Measurements from ENCODE around the gene LHX6.

GRCh38 chr9:122200960-122201595 lies 27.7 kb downstream of the LHX6 start:
- TF ChIP-seq RAD21 (conservative IDR thresholded peaks at IDR 0.05 in 1 of 2, IDR thresholded peaks at IDR 0.05 in 1 of 2), result no peak
- TF ChIP-seq, protein P1, sequence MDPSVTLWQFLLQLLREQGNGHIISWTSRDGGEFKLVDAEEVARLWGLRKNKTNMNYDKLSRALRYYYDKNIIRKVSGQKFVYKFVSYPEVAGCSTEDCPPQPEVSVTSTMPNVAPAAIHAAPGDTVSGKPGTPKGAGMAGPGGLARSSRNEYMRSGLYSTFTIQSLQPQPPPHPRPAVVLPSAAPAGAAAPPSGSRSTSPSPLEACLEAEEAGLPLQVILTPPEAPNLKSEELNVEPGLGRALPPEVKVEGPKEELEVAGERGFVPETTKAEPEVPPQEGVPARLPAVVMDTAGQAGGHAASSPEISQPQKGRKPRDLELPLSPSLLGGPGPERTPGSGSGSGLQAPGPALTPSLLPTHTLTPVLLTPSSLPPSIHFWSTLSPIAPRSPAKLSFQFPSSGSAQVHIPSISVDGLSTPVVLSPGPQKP (IDR thresholded peaks at IDR 0.05; ENCODE audit: low read depth, low read length), result no peak
- TF ChIP-seq, protein P2, sequence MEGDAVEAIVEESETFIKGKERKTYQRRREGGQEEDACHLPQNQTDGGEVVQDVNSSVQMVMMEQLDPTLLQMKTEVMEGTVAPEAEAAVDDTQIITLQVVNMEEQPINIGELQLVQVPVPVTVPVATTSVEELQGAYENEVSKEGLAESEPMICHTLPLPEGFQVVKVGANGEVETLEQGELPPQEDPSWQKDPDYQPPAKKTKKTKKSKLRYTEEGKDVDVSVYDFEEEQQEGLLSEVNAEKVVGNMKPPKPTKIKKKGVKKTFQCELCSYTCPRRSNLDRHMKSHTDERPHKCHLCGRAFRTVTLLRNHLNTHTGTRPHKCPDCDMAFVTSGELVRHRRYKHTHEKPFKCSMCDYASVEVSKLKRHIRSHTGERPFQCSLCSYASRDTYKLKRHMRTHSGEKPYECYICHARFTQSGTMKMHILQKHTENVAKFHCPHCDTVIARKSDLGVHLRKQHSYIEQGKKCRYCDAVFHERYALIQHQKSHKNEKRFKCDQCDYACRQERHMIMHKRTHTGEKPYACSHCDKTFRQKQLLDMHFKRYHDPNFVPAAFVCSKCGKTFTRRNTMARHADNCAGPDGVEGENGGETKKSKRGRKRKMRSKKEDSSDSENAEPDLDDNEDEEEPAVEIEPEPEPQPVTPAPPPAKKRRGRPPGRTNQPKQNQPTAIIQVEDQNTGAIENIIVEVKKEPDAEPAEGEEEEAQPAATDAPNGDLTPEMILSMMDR (IDR thresholded peaks at IDR 0.05), result no peak
- TF ChIP-seq POLR2A (IDR thresholded peaks at IDR 0.05; ENCODE audit: low read length), result no peak
- TF ChIP-seq MYC (IDR thresholded peaks at IDR 0.05; ENCODE audit: borderline replicate concordance, low read length), result no peak
- TF ChIP-seq CHD2 (IDR thresholded peaks at IDR 0.05; ENCODE audit: low read length, partially characterized antibody), result no peak
- TF ChIP-seq NR3C1 (IDR thresholded peaks at IDR 0.05), result no peak
- no peak for TF ChIP-seq EP300 (IDR thresholded peaks at IDR 0.05)
- no peak for TF ChIP-seq MAZ (IDR thresholded peaks at IDR 0.05; ENCODE audit: borderline replicate concordance, low read depth, low read length)
- TF ChIP-seq, protein P3, sequence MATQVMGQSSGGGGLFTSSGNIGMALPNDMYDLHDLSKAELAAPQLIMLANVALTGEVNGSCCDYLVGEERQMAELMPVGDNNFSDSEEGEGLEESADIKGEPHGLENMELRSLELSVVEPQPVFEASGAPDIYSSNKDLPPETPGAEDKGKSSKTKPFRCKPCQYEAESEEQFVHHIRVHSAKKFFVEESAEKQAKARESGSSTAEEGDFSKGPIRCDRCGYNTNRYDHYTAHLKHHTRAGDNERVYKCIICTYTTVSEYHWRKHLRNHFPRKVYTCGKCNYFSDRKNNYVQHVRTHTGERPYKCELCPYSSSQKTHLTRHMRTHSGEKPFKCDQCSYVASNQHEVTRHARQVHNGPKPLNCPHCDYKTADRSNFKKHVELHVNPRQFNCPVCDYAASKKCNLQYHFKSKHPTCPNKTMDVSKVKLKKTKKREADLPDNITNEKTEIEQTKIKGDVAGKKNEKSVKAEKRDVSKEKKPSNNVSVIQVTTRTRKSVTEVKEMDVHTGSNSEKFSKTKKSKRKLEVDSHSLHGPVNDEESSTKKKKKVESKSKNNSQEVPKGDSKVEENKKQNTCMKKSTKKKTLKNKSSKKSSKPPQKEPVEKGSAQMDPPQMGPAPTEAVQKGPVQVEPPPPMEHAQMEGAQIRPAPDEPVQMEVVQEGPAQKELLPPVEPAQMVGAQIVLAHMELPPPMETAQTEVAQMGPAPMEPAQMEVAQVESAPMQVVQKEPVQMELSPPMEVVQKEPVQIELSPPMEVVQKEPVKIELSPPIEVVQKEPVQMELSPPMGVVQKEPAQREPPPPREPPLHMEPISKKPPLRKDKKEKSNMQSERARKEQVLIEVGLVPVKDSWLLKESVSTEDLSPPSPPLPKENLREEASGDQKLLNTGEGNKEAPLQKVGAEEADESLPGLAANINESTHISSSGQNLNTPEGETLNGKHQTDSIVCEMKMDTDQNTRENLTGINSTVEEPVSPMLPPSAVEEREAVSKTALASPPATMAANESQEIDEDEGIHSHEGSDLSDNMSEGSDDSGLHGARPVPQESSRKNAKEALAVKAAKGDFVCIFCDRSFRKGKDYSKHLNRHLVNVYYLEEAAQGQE (IDR thresholded peaks at IDR 0.05), result no peak
- no peak for TF ChIP-seq CHD4 (IDR thresholded peaks at IDR 0.05; ENCODE audit: borderline replicate concordance)
- no peak for TF ChIP-seq MAX (IDR thresholded peaks at IDR 0.05)
- TF ChIP-seq HEYL (CRISPR knock-in tag; IDR thresholded peaks at IDR 0.05), result no peak

All from A549 (cell line).